Measurements from ENCODE around the gene STEAP3. TPM values are rescaled to one million over a fixed set of nuclear protein-coding genes. Genes with fewer than 3 reads are reported as not detected.

STEAP3 gene
- total and polyA plus RNA-seq, 2 donors (not counting 1 experiment from before 2014, with no cell fraction given): 13.7 to 28.4 TPM

GRCh38 chr2:119250718-119251290, 27.2 kb downstream of the STEAP3 start:
- H3K9ac ChIP-seq (ENCODE audit: insufficient read depth, low read length): no peak overlapping the region
- no peak overlapping the region for H3K4me3 ChIP-seq (replicated peaks in 1 of 4; ENCODE audit: control extremely low read depth in 1 of 4, insufficient read depth in 1 of 4, low read depth in 3 of 4, low read length in 4 of 4)
- H3K79me2 ChIP-seq (ENCODE audit: control insufficient read depth, insufficient read depth, low read length): no peaks in the 10 kb centered on the region
- H3K27me3 ChIP-seq (ENCODE audit: control insufficient read depth, insufficient read depth, low read length): no peaks in the 10 kb centered on the region
- H3K36me3 ChIP-seq (ENCODE audit: control insufficient read depth, insufficient read depth, low read length): peaks cover 9% of the 10 kb centered on the region
- no peak for TF ChIP-seq CTCF (conservative IDR thresholded peaks at IDR 0.05 in 1 of 2, IDR thresholded peaks at IDR 0.05 in 1 of 2; ENCODE audit: low read depth in 1 of 2, low read length in 2 of 2)
- H3K4me2 ChIP-seq (ENCODE audit: extremely low read depth, insufficient read depth, low read length): no peak overlapping the region
- no peak for DNase-seq (ENCODE audit: low read depth in 2 of 2)
- no peak overlapping the region for H3K27ac ChIP-seq (ENCODE audit: insufficient read depth, low read length)
- no peaks in the 10 kb centered on the region for H4K20me1 ChIP-seq (ENCODE audit: control insufficient read depth, extremely low read depth, insufficient read depth, low read length)
- no peak overlapping the region for H2AFZ ChIP-seq (ENCODE audit: low read length)
- H3K9me3 ChIP-seq (ENCODE audit: control insufficient read depth, insufficient read depth, low read depth, low read length): no peaks in the 10 kb centered on the region
- H3K4me1 ChIP-seq (ENCODE audit: control insufficient read depth, extremely low read depth, insufficient read depth, low read length): peaks cover 31% of the 10 kb centered on the region

DNA sequence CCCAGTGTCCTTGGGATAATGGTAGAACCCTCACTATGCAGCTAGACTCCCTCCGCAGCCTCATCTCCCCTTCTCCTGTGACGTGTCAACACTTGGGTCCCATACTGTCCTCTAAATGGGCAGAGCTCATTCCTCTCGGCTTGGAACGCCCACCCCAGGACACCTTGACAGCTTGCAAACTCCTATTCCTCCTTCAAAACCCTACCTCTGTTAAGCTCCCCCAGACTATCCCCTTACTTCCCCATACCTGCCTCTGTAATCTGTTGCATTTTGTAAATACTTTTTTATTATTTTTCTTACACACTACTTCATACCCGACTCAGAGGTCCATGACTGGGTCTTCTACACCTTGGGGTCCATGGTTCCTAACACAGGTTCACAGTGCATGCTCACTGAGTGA, 28.0 kb downstream of the STEAP3 start:
- no peaks in the 10 kb centered on the region for H3K9me3 ChIP-seq (ENCODE audit: control insufficient read depth, insufficient read depth, low read depth, low read length)
- no peak overlapping the region for H3K4me2 ChIP-seq (ENCODE audit: extremely low read depth, insufficient read depth, low read length)
- no peaks in the 10 kb centered on the region for H4K20me1 ChIP-seq (ENCODE audit: control insufficient read depth, extremely low read depth, insufficient read depth, low read length)
- peaks cover 39% of the 10 kb centered on the region for H3K4me1 ChIP-seq (ENCODE audit: control insufficient read depth, extremely low read depth, insufficient read depth, low read length)
- TF ChIP-seq EZH2 (IDR thresholded peaks at IDR 0.05; ENCODE audit: low read length, missing control alignments) (no peak), CTCF (conservative IDR thresholded peaks at IDR 0.05 in 1 of 2, IDR thresholded peaks at IDR 0.05 in 1 of 2; ENCODE audit: low read depth in 1 of 2, low read length in 2 of 2) (no peak)
- no peak overlapping the region for H3K4me3 ChIP-seq (replicated peaks in 1 of 4; ENCODE audit: control extremely low read depth in 1 of 4, insufficient read depth in 1 of 4, low read depth in 3 of 4, low read length in 4 of 4)
- H3K27me3 ChIP-seq (ENCODE audit: control insufficient read depth, insufficient read depth, low read length): no peaks in the 10 kb centered on the region
- peaks cover 9% of the 10 kb centered on the region for H3K36me3 ChIP-seq (ENCODE audit: control insufficient read depth, insufficient read depth, low read length)
- no peak for DNase-seq (ENCODE audit: low read depth in 2 of 2)
- H3K79me2 ChIP-seq (ENCODE audit: control insufficient read depth, insufficient read depth, low read length): no peaks in the 10 kb centered on the region
- H3K9ac ChIP-seq (ENCODE audit: insufficient read depth, low read length): no peak overlapping the region
- no peak overlapping the region for H2AFZ ChIP-seq (ENCODE audit: low read length)
- H3K27ac ChIP-seq (ENCODE audit: insufficient read depth, low read length): peak overlapping the region; percentile 74

GRCh38 chr2:119252186-119253113, 28.8 kb downstream of the STEAP3 start:
- no peak overlapping the region for H3K4me3 ChIP-seq (replicated peaks in 1 of 4; ENCODE audit: control extremely low read depth in 1 of 4, insufficient read depth in 1 of 4, low read depth in 3 of 4, low read length in 4 of 4)
- H3K79me2 ChIP-seq (ENCODE audit: control insufficient read depth, insufficient read depth, low read length): no peaks in the 10 kb centered on the region
- no peak for TF ChIP-seq EZH2 (IDR thresholded peaks at IDR 0.05; ENCODE audit: low read length, missing control alignments)
- no peak for TF ChIP-seq CTCF (conservative IDR thresholded peaks at IDR 0.05 in 1 of 2, IDR thresholded peaks at IDR 0.05 in 1 of 2; ENCODE audit: low read depth in 1 of 2, low read length in 2 of 2)
- no peak overlapping the region for H2AFZ ChIP-seq (ENCODE audit: low read length)
- H3K27me3 ChIP-seq (ENCODE audit: control insufficient read depth, insufficient read depth, low read length): no peaks in the 10 kb centered on the region
- H3K9ac ChIP-seq (ENCODE audit: insufficient read depth, low read length): no peak overlapping the region
- H4K20me1 ChIP-seq (ENCODE audit: control insufficient read depth, extremely low read depth, insufficient read depth, low read length): no peaks in the 10 kb centered on the region
- H3K9me3 ChIP-seq (ENCODE audit: control insufficient read depth, insufficient read depth, low read depth, low read length): no peaks in the 10 kb centered on the region
- peak overlapping the region; percentile 65 for H3K4me2 ChIP-seq (ENCODE audit: extremely low read depth, insufficient read depth, low read length)
- H3K4me1 ChIP-seq (ENCODE audit: control insufficient read depth, extremely low read depth, insufficient read depth, low read length): peaks cover 39% of the 10 kb centered on the region
- peak overlapping the region; percentile 74 for H3K27ac ChIP-seq (ENCODE audit: insufficient read depth, low read length)
- DNase-seq (ENCODE audit: low read depth in 2 of 2): peak; percentile 89 to 98
- H3K36me3 ChIP-seq (ENCODE audit: control insufficient read depth, insufficient read depth, low read length): peaks cover 8% of the 10 kb centered on the region

Data from fibroblast of lung (primary cell).